Gastroesophageal sphincter (tissue), 4 donors: ENCODE results near the gene CCDC3. TPM values are rescaled to one million over a fixed set of nuclear protein-coding genes. Genes with fewer than 3 reads are reported as not detected.

Experiments used
- ATAC-seq: fragments of 150-250 bp; one replicate; pipeline ENCODE4 v1.9.1; 2016; ENCODE audit warnings: mild to moderate bottlenecking, moderate library complexity
- H3K27ac ChIP-seq, 4 donors: fragments of 200-600 bp; sonication (generic) in 3 of 4; 1 replicate in 3 of 4; 2 replicates in 1 of 4; pipeline ENCODE4 v1.5.1; 2016 to 2019
- H3K27me3 ChIP-seq: fragments of 200-600 bp; sonication (generic); one replicate; pipeline ENCODE4 v1.5.1; 2019
- H3K36me3 ChIP-seq, 2 donors: fragments of 200-600 bp; sonication (generic); one replicate each; pipeline ENCODE4 v1.5.1; 2019; ENCODE audit warnings: control low read depth in 1 of 2
- H3K4me1 ChIP-seq, 3 donors: fragments of 200-600 bp; sonication (generic); 1 replicate in 2 of 3; 2 replicates in 1 of 3; pipeline ENCODE4 v1.5.1; 2016 to 2019; ENCODE audit warnings: control low read depth in 2 of 3
- H3K4me3 ChIP-seq, 2 donors: fragments of 200-600 bp; sonication (generic); one replicate each; pipeline ENCODE4 v1.5.1; 2019; ENCODE audit warnings: mild to moderate bottlenecking in 1 of 2, moderate library complexity in 1 of 2
- H3K9me3 ChIP-seq, 3 donors: fragments of 200-600 bp; sonication (generic); one replicate each; pipeline ENCODE4 v1.5.1; 2017 to 2019; ENCODE audit warnings: control low read depth in 2 of 3
- CTCF ChIP-seq, 4 experiments: fragments of 200-600 bp in 2 of 4; fragments of 450-650 bp in 2 of 4; sonication (generic) in 1 of 4; IDR thresholded peaks; one replicate each; pipeline ENCODE4 v1.5.1; 2017 to 2019; ENCODE audit warnings: antibody characterized with exemption in 4 of 4, mild to moderate bottlenecking in 2 of 4, moderate library complexity in 2 of 4
- EP300 ChIP-seq: sonication (generic); formaldehyde crosslinking; IDR thresholded peaks from one replicate; pipeline ENCODE4 v1.6.1; 2017; ENCODE audit warnings: antibody characterized with exemption, mild to moderate bottlenecking
- POLR2A ChIP-seq, 2 donors: fragments of 450-650 bp; IDR thresholded peaks; one replicate each; pipeline ENCODE4 v1.6.1; 2017; ENCODE audit warnings: antibody characterized with exemption in 2 of 2, mild to moderate bottlenecking in 2 of 2, moderate library complexity in 1 of 2
- POLR2AphosphoS5 ChIP-seq: sonication (generic); formaldehyde crosslinking; IDR thresholded peaks from one replicate; pipeline ENCODE4 v1.6.1; 2017; ENCODE audit warnings: antibody characterized with exemption
- WGBS, 2 donors: methylation state at CpG; one replicate each; pipeline ENCODE4 v1.1.5; 2018; ENCODE audit warnings: low coverage in 1 of 2; 5-methylcytosine and 5-hydroxymethylcytosine counted together
- total RNA-seq, 4 donors: library from RNA; depleted of rRNA; stranded (reverse); fragments of >200 nt; gene quantifications; one replicate each; pipeline ENCODE4 v1.1.0, GENCODE V29; 2016

The CCDC3 gene
- total RNA-seq, 4 donors from 2014 or later, result 12.2 to 66.1 (median 16.0) TPM

- WGBS, 2 donors, result 62 to 63% methylated on average over 3 of the region's 3 CpGs
- H3K4me1 ChIP-seq, result peaks cover 0 to 31% (median 0%) of the 10 kb centered on the region in 3 donors
- no peak for ATAC-seq
- H3K36me3 ChIP-seq, result no peaks in the 10 kb centered on the region
- H3K27ac ChIP-seq, result no peak overlapping the region
- peaks cover 0 to 27% (median 0%) of the 10 kb centered on the region in 3 donors for H3K9me3 ChIP-seq
- no peak overlapping the region for H3K4me3 ChIP-seq
- no peak for TF ChIP-seq EP300
- no peak for TF ChIP-seq POLR2A (IDR thresholded peaks at IDR 0.05)
- no peak for TF ChIP-seq POLR2AphosphoS5
- TF ChIP-seq CTCF (IDR thresholded peaks at IDR 0.05), result no peak
- no peaks in the 10 kb centered on the region for H3K27me3 ChIP-seq
Measured at GRCh38 chr10:12890958-12891357, 110.6 kb downstream of the CCDC3 start.

- Histone ChIP-seq H3K4me1 (peaks cover 0 to 32% (median 0%) of the 10 kb centered on the region in 3 donors), H3K36me3 (no peaks in the 10 kb centered on the region), H3K27ac (peak overlapping the region in 1 of 4 donors; percentile 29), H3K9me3 (peaks cover 0 to 22% (median 0%) of the 10 kb centered on the region in 3 donors), H3K4me3 (no peak overlapping the region), H3K27me3 (no peaks in the 10 kb centered on the region)
- TF ChIP-seq EP300 (no peak), POLR2A (IDR thresholded peaks at IDR 0.05) (no peak), CTCF (IDR thresholded peaks at IDR 0.05) (no peak), POLR2AphosphoS5 (no peak)
- ATAC-seq, result no peak
- WGBS, 2 donors, result 62 to 89% methylated on average over 1 to 2 of the region's 2 CpGs
Measured at GRCh38 chr10:12888470-12888869, 113.0 kb downstream of the CCDC3 start.

- no peak for TF ChIP-seq CTCF (IDR thresholded peaks at IDR 0.05)
- no peak for TF ChIP-seq POLR2A (IDR thresholded peaks at IDR 0.05)
- no peak for TF ChIP-seq POLR2AphosphoS5
- TF ChIP-seq EP300, result no peak
- Histone ChIP-seq H3K4me3 (no peak overlapping the region), H3K27me3 (no peaks in the 10 kb centered on the region), H3K4me1 (peaks cover 0 to 32% (median 0%) of the 10 kb centered on the region in 3 donors), H3K27ac (peak overlapping the region in 1 of 4 donors; percentile 29), H3K36me3 (no peaks in the 10 kb centered on the region), H3K9me3 (peaks cover 0 to 15% (median 0%) of the 10 kb centered on the region in 3 donors)
- WGBS, 2 donors, result 53 to 66% methylated on average over 3 of the region's 3 CpGs
- ATAC-seq, result no peak
Measured at GRCh38 chr10:12887780-12888179, 113.7 kb downstream of the CCDC3 start.

- TF ChIP-seq EP300 (no peak), POLR2AphosphoS5 (no peak)
- no peaks in the 10 kb centered on the region for H3K27me3 ChIP-seq
- WGBS, 2 donors, result 80 to 90% methylated on average over 3 of the region's 6 CpGs
- peaks cover 0 to 47% (median 0%) of the 10 kb centered on the region in 3 donors for H3K4me1 ChIP-seq
- no peaks in the 10 kb centered on the region for H3K36me3 ChIP-seq
- H3K4me3 ChIP-seq, result no peak overlapping the region
- ATAC-seq, result no peak
- no peaks in the 10 kb centered on the region for H3K9me3 ChIP-seq
- H3K27ac ChIP-seq, result no peak overlapping the region
Measured at GRCh38 chr10:12884851-12885250, 116.7 kb downstream of the CCDC3 start.

GRCh38 chr10:12880423-12880822 lies 121.1 kb downstream of the CCDC3 start:
- no peak for ATAC-seq
- no peak overlapping the region for H3K4me3 ChIP-seq
- peaks cover 0 to 29% (median 0%) of the 10 kb centered on the region in 3 donors for H3K4me1 ChIP-seq
- H3K27me3 ChIP-seq, result no peaks in the 10 kb centered on the region
- no peaks in the 10 kb centered on the region for H3K9me3 ChIP-seq
- no peak overlapping the region for H3K27ac ChIP-seq
- TF ChIP-seq POLR2AphosphoS5, result no peak
- TF ChIP-seq POLR2A (IDR thresholded peaks at IDR 0.05), result no peak
- no peak for TF ChIP-seq CTCF (IDR thresholded peaks at IDR 0.05)
- no peak for TF ChIP-seq EP300
- H3K36me3 ChIP-seq, result no peaks in the 10 kb centered on the region
